ENCODE data around the gene CFAP206.

Gene CFAP206

DNA sequence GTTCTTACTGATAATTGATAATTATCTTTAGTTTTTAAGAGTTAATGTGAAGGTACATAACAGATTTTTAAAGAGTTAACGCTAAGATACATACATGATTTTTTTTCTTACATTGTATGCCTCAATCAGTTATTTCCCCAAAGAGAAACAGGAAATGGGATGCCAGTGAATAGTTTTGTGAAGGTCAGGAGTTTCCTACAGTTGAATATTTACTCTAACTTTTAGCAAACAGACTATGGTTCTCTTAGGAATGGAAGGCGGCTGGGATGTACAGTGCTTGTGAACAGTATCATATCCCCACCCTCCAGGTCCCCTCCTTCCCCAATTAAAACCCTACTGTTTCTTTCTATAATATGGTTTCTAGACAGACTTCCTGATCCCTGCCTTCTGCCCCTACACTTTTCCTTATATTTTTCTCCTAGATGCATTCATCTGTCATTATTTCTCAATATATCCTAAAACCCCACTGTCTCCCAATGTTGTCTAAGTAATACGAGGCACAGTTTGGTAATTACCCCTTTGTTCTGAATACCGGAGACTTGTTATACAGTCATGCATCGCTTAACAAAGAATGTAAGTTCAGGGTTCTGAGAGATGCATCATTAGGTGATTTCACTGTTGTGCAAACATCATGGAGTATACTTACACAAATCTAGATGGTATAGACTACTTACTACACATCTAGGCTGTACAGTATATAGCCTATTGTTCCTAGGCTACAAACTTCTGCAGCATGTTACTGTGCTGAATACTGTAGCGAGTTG lies 94.2 kb downstream of the CFAP206 start:
- Histone ChIP-seq H3K27me3 (replicated peaks; ENCODE audit: control insufficient read depth, insufficient read depth, low read length, poor library complexity, severe bottlenecking) (no peaks in the 10 kb centered on the region), H3K4me1 (ENCODE audit: control insufficient read depth, insufficient read depth, low read length, poor library complexity, severe bottlenecking) (peaks cover 4% of the 10 kb centered on the region), H3K9me3 (ENCODE audit: control insufficient read depth, low read length) (no peaks in the 10 kb centered on the region), H3K36me3 (ENCODE audit: control insufficient read depth, insufficient read depth, low read length) (peaks cover 18% of the 10 kb centered on the region), H3K27ac (ENCODE audit: insufficient read depth, low read length, poor library complexity, severe bottlenecking) (no peak overlapping the region), H3K4me3 (ENCODE audit: insufficient read depth, low read depth, low read length, poor library complexity, severe bottlenecking) (no peak overlapping the region)
- DNase-seq, result no peak

DNA sequence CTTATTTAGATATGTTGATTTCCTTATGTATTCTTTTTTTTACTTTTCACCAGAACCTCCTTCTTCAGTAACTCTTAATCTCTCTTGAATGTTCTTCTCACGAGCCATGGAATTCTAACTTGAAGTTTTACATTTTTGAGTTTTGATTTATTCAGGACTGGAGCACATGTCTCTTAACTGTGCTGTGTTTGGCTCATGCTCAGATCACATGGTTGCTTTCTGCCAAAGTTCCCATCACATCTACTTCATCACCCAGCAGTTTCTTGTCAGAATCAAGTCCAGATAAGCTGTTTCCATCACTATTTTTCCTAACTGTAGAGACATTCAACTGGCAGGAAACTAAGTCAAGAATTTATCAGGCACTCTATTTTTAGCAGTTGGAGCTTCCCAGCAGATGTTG lies 96.7 kb downstream of the CFAP206 start:
- no peak for DNase-seq
- Histone ChIP-seq H3K4me3 (ENCODE audit: insufficient read depth, low read depth, low read length, poor library complexity, severe bottlenecking) (no peak overlapping the region), H3K4me1 (ENCODE audit: control insufficient read depth, insufficient read depth, low read length, poor library complexity, severe bottlenecking) (peaks cover 4% of the 10 kb centered on the region), H3K9me3 (ENCODE audit: control insufficient read depth, low read length) (no peaks in the 10 kb centered on the region), H3K27ac (ENCODE audit: insufficient read depth, low read length, poor library complexity, severe bottlenecking) (no peak overlapping the region), H3K27me3 (replicated peaks; ENCODE audit: control insufficient read depth, insufficient read depth, low read length, poor library complexity, severe bottlenecking) (no peaks in the 10 kb centered on the region), H3K36me3 (ENCODE audit: control insufficient read depth, insufficient read depth, low read length) (peaks cover 18% of the 10 kb centered on the region)
